Measurements from ENCODE around the gene AUTS2.

DNA sequence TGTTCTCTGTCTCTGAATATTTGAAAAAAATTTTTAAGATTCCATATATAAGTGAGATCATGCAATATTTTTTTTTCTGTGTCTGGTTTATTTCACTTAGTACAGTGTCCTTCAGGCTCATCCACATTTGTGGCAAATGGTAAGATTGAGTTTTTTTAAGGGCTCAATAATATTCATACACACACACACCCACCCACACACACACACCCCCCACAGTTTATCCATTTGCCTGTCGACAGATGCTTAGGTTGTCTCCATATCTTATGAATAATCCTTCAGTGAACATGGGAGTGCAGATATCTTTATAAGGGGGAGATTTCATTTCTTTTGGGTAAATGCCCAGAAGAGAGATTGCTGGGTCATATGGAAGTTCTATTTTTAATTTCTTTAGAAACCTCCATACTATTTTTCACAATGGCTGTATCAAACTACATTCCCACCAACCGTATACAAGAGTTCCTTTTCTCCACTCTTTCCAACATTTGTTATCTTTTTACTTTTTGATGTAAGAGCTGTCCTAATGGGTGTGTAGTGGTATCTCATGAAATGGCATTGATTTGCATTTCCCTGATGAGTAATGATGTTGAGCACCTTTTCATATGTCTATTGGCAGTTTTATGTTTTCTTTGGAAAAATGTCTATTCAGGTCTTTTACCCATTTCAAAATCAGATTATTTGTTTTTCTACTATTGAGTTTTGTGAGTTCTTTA is 35.0 kb downstream of the AUTS2 start:
- TF ChIP-seq CTCF (IDR thresholded peaks at IDR 0.05; ENCODE audit: poor library complexity, severe bottlenecking) (no peak), POLR2AphosphoS5 (IDR thresholded peaks at IDR 0.05) (no peak), RAD21 (conservative IDR thresholded peaks at IDR 0.05) (no peak), SMC3 (conservative IDR thresholded peaks at IDR 0.05; ENCODE audit: poor library complexity) (no peak), EZH2 (IDR thresholded peaks at IDR 0.05; ENCODE audit: borderline replicate concordance, insufficient read depth, low read length, poor library complexity, severe bottlenecking) (no peak)
- TF ChIP-seq, protein P1, sequence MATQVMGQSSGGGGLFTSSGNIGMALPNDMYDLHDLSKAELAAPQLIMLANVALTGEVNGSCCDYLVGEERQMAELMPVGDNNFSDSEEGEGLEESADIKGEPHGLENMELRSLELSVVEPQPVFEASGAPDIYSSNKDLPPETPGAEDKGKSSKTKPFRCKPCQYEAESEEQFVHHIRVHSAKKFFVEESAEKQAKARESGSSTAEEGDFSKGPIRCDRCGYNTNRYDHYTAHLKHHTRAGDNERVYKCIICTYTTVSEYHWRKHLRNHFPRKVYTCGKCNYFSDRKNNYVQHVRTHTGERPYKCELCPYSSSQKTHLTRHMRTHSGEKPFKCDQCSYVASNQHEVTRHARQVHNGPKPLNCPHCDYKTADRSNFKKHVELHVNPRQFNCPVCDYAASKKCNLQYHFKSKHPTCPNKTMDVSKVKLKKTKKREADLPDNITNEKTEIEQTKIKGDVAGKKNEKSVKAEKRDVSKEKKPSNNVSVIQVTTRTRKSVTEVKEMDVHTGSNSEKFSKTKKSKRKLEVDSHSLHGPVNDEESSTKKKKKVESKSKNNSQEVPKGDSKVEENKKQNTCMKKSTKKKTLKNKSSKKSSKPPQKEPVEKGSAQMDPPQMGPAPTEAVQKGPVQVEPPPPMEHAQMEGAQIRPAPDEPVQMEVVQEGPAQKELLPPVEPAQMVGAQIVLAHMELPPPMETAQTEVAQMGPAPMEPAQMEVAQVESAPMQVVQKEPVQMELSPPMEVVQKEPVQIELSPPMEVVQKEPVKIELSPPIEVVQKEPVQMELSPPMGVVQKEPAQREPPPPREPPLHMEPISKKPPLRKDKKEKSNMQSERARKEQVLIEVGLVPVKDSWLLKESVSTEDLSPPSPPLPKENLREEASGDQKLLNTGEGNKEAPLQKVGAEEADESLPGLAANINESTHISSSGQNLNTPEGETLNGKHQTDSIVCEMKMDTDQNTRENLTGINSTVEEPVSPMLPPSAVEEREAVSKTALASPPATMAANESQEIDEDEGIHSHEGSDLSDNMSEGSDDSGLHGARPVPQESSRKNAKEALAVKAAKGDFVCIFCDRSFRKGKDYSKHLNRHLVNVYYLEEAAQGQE (IDR thresholded peaks at IDR 0.05; ENCODE audit: borderline replicate concordance), result no peak
